Activated naive CD4-positive, alpha-beta T cell treated with anti-CD3 and anti-CD28 coated beads, Interleukin-2, amount 50 U/mL, for 72 hours (primary cell): Measurements from ENCODE around the gene AP2B1. TPM values are rescaled to one million over a fixed set of nuclear protein-coding genes. Genes with fewer than 3 reads are reported as not detected.
A peak's percentile ranks its signal among the peaks of the same experiment; 100 is the strongest.
"Not testable (repeated sequence)": the region's sequence is repeated elsewhere in the genome, so short reads cannot be mapped to it uniquely, and the experiment has no call there.

Experiments used
- ATAC-seq, 2 donors: fragments of 150-1000 bp; cut with Tn5 transposase; 2 replicates each; pipeline ENCODE4 v1.10.0; 2021; ENCODE audit warnings: mild to moderate bottlenecking in 2 of 2, moderate library complexity in 2 of 2
- DNase-seq, 2 donors: peaks; one replicate each; pipeline ENCODE4 v3.0.0; 2021 to 2022; ENCODE audit warnings: low spot score in 2 of 2
- H3K27ac Mint-ChIP-seq, 2 donors: one replicate each; pipeline ENCODE4 v1.8.0; 2022; ENCODE audit warnings: mild to moderate bottlenecking in 2 of 2, mixed read lengths in 2 of 2
- H3K36me3 Mint-ChIP-seq, 2 donors: one replicate each; pipeline ENCODE4 v1.8.0; 2022; ENCODE audit warnings: mixed read lengths in 2 of 2
- H3K9me3 Mint-ChIP-seq, 2 donors: one replicate each; pipeline ENCODE4 v1.8.0; 2022; ENCODE audit warnings: mixed read lengths in 2 of 2
- total RNA-seq, 2 donors: library from RNA; stranded (reverse); gene quantifications; one replicate each; pipeline ENCODE4 v1.2.3, GENCODE V29; 2022

AP2B1 gene
- total RNA-seq, 2 donors from 2014 or later, result 185 to 202 TPM

GRCh38 chr17:35701491-35701890, 114.4 kb downstream of the AP2B1 start:
- Mint-ChIP-seq H3K27ac (no peak overlapping the region), H3K9me3 (peaks cover 0 to 7% of the 10 kb centered on the region in 2 donors), H3K36me3 (peaks cover 9 to 12% of the 10 kb centered on the region in 2 donors)
- DNase-seq (no peak), ATAC-seq (no peak)

- peaks cover 9 to 12% of the 10 kb centered on the region in 2 donors for H3K36me3 Mint-ChIP-seq
- not testable (repeated sequence) for ATAC-seq, H3K27ac Mint-ChIP-seq, DNase-seq, H3K9me3 Mint-ChIP-seq
Observed at GRCh38 chr17:35703308-35703707, 116.2 kb downstream of the AP2B1 start.

- ATAC-seq (no peak), DNase-seq (no peak)
- H3K36me3 Mint-ChIP-seq, result peaks cover 9 to 14% of the 10 kb centered on the region in 2 donors
- peak overlapping the region in 1 of 2 donors; percentile 47 for H3K27ac Mint-ChIP-seq
- H3K9me3 Mint-ChIP-seq, result peaks cover 0 to 7% of the 10 kb centered on the region in 2 donors
Observed at GRCh38 chr17:35705230-35705629, 118.1 kb downstream of the AP2B1 start.

GRCh38 chr17:35705705-35706104, 118.6 kb downstream of the AP2B1 start:
- Mint-ChIP-seq H3K27ac (peak overlapping the region in 1 of 2 donors; percentile 47), H3K9me3 (peaks cover 0 to 7% of the 10 kb centered on the region in 2 donors), H3K36me3 (peaks cover 9 to 18% of the 10 kb centered on the region in 2 donors)
- DNase-seq (no peak), ATAC-seq (no peak)

- no peak overlapping the region for H3K27ac Mint-ChIP-seq
Observed at GRCh38 chr17:35708149-35708548, 121.0 kb downstream of the AP2B1 start.

GRCh38 chr17:35708951-35709350, 121.8 kb downstream of the AP2B1 start:
- DNase-seq, result no peak
- no peak for ATAC-seq
- H3K36me3 Mint-ChIP-seq, result peaks cover 0 to 6% of the 10 kb centered on the region in 2 donors
- no peaks in the 10 kb centered on the region for H3K9me3 Mint-ChIP-seq
- no peak overlapping the region for H3K27ac Mint-ChIP-seq

More at GRCh38 chr17:35708149-35708548, 121.0 kb downstream of the AP2B1 start:
- no peaks in the 10 kb centered on the region for H3K9me3 Mint-ChIP-seq
- ATAC-seq (peak; percentile 54 to 92), DNase-seq (no peak)
- peaks cover 0 to 6% of the 10 kb centered on the region in 2 donors for H3K36me3 Mint-ChIP-seq

- no peak for ATAC-seq
- H3K27ac Mint-ChIP-seq, result no peak overlapping the region
- no peaks in the 10 kb centered on the region for H3K9me3 Mint-ChIP-seq
- no peak for DNase-seq
- H3K36me3 Mint-ChIP-seq, result peaks cover 0 to 6% of the 10 kb centered on the region in 2 donors
Observed at GRCh38 chr17:35709874-35710273, 122.8 kb downstream of the AP2B1 start.

- no peak for DNase-seq
- Mint-ChIP-seq H3K9me3 (no peaks in the 10 kb centered on the region), H3K27ac (peak overlapping the region in 1 of 2 donors; percentile 91), H3K36me3 (peaks cover 0 to 6% of the 10 kb centered on the region in 2 donors)
- no peak for ATAC-seq
Observed at GRCh38 chr17:35710950-35711349, 123.8 kb downstream of the AP2B1 start.

- peak in 1 of 2 donors; percentile 70 for ATAC-seq
- no peak for DNase-seq
- H3K36me3 Mint-ChIP-seq, result peaks cover 0 to 6% of the 10 kb centered on the region in 2 donors
- H3K9me3 Mint-ChIP-seq, result no peaks in the 10 kb centered on the region
- no peak overlapping the region for H3K27ac Mint-ChIP-seq
Observed at GRCh38 chr17:35713069-35713728, 126.1 kb downstream of the AP2B1 start.

GRCh38 chr17:35714988-35715387, 127.9 kb downstream of the AP2B1 start:
- Mint-ChIP-seq H3K9me3 (no peaks in the 10 kb centered on the region), H3K36me3 (peaks cover 0 to 6% of the 10 kb centered on the region in 2 donors), H3K27ac (no peak overlapping the region)
- no peak for ATAC-seq
- no peak for DNase-seq

GRCh38 chr17:35715416-35715815, 128.3 kb downstream of the AP2B1 start:
- no peak for DNase-seq
- Mint-ChIP-seq H3K36me3 (peaks cover 0 to 3% of the 10 kb centered on the region in 2 donors), H3K9me3 (no peaks in the 10 kb centered on the region), H3K27ac (no peak overlapping the region)
- no peak for ATAC-seq

GRCh38 chr17:35716173-35716572, 129.1 kb downstream of the AP2B1 start:
- peak in 1 of 2 donors; percentile 82 for ATAC-seq
- H3K27ac Mint-ChIP-seq, result no peak overlapping the region
- H3K36me3 Mint-ChIP-seq, result no peaks in the 10 kb centered on the region
- no peak for DNase-seq
- H3K9me3 Mint-ChIP-seq, result no peaks in the 10 kb centered on the region

GRCh38 chr17:35716897-35717465, 129.9 kb downstream of the AP2B1 start:
- no peaks in the 10 kb centered on the region for H3K36me3 Mint-ChIP-seq
- H3K27ac Mint-ChIP-seq, result peak overlapping the region in 1 of 2 donors; percentile 3
- DNase-seq, result no peak
- ATAC-seq, result no peak
- H3K9me3 Mint-ChIP-seq, result no peaks in the 10 kb centered on the region

- no peak for DNase-seq
- Mint-ChIP-seq H3K36me3 (no peaks in the 10 kb centered on the region), H3K9me3 (no peaks in the 10 kb centered on the region), H3K27ac (no peak overlapping the region)
- ATAC-seq, result no peak
Observed at GRCh38 chr17:35717475-35717874, 130.4 kb downstream of the AP2B1 start.

GRCh38 chr17:35723735-35724134, 136.6 kb downstream of the AP2B1 start:
- no peaks in the 10 kb centered on the region for H3K36me3 Mint-ChIP-seq
- ATAC-seq (peak in 1 of 2 donors; percentile 57), DNase-seq (no peak)
- H3K27ac Mint-ChIP-seq, result no peak overlapping the region
- H3K9me3 Mint-ChIP-seq, result no peaks in the 10 kb centered on the region

GRCh38 chr17:35725058-35725457, 137.9 kb downstream of the AP2B1 start:
- H3K9me3 Mint-ChIP-seq, result no peaks in the 10 kb centered on the region
- ATAC-seq, result no peak
- DNase-seq, result no peak
- H3K27ac Mint-ChIP-seq, result no peak overlapping the region
- H3K36me3 Mint-ChIP-seq, result no peaks in the 10 kb centered on the region

GRCh38 chr17:35725802-35726126, 138.6 kb downstream of the AP2B1 start:
- DNase-seq (no peak), ATAC-seq (no peak)
- Mint-ChIP-seq H3K9me3 (no peaks in the 10 kb centered on the region), H3K36me3 (no peaks in the 10 kb centered on the region), H3K27ac (no peak overlapping the region)
